HG03064 (cell line): ENCODE data around the gene CBX4.

Experiments
- ATAC-seq: cut with Tn5 transposase; IDR thresholded peaks from one replicate; pipeline ENCODE4 v1.9.1; 2021; ENCODE audit warnings: low read depth; ENCODE audit not compliant: unreplicated experiment

The CBX4 gene

GRCh38 chr17:79842656-79843473, 3.6 kb upstream of the CBX4 start:
- no peak for ATAC-seq

DNA sequence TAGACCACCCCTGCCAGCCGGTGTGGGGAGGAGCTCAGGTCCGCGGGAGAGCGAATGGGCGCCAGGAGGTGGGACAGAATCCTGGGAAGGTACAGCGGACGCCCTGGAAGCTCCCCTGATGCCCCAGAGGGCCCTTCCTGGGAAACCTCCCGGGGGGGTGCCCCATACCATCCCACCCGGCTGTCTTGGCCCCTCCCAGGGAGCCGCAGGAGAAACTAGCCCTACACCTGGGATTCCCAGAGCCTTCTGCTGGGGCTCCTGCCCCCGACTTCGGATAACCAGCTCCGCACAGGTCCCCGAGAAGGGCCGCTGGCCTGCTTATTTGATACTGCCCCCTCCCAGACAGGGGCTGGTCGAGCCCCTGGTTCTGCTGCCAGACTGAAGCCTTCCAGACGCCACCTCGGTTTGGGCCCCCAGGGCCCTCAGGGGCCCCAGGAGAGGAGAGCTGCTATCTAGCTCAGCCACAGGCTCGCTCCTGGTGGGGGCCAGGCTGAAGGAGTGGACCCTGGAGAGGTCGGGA, 3.0 kb upstream of the CBX4 start:
- ATAC-seq: no peak

- no peak for ATAC-seq
Observed at GRCh38 chr17:79841369-79842135, 2.3 kb upstream of the CBX4 start.

GRCh38 chr17:79840989-79841286, 1.7 kb upstream of the CBX4 start:
- no peak for ATAC-seq

- ATAC-seq: no peak
Observed at GRCh38 chr17:79840269-79840988, 1.2 kb upstream of the CBX4 start.

DNA sequence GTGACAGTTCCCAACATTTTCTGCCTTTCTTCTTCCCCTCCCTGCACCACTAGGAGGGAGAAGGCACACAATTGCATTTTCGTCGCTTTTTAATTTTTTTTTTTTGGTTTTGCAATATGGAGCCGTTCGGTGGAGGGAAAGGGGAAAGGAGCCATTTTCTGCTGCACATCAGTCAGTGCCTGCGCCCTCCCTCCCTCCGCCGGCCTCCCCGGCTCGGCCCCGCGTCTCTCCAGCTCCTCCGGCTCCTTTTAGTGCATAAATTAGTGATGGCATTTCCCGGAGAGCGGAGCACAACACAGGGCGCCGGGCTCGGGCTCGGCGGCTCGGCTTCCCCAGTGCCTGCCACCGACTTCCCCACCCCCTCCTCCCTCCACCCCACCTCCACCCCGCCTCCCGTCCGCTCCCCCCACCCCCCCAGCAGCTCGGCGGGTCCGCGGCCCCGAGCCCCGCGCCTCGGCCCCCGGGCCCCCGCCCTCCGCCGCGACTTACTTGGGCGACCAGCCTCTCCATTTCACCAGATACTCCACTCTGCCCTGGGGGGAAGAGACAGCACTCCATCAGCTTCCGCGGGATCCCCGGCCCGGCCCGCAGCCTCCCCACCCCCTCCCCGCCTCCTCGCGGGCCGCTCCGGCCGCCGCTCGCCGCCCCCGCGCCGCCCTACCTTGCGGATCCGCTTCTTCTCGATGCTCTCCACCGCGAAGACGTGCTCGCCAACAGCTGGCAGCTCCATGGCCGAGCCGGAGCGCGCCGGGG, 542 bp downstream of the CBX4 start:
- no peak for ATAC-seq

GRCh38 chr17:79837888-79838521, 1.2 kb downstream of the CBX4 start:
- no peak for ATAC-seq

DNA sequence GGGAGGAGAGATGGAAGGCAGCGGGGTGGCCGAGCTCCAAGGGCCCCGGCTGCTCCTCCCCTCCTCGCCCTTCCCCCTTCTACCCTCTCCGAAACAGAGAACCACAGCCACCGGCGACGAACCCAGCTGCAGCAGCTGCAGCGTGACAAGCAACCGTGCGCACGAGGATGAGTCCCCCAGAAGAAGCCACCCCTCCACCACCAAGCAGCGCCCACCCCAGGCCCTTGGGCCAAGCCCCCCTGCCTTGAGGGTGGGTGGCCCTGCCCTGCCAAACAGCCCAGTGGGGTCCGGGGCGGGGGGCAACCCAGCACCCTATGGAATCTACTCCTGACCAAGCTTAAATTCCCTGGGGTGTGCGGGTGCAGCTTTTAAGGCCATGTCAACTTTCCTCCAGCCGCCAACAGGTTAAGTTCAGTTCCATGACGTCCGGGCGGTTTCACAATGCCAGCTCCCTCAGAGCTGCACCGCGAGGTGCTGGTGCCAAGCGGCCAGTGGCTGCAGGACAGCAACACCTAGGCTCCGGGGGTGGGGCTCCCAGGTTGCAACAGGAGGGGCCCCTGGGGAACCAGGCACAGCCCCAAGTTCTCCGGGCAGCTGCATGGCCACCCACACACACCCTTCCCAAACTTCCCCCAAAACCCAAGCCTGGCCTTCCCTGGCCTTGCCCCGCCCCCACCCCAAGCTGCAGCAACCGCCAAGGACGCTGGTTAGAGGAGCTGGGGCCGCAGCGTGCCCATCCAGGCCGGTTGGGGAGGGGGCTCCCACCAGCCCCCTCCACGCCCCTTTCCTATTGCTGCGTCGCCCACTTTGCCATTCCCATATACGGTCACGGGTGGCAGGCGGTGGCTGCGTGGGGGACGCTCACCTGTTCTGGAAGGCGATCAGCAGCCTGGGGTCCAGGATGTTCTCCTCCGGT, 2.0 kb downstream of the CBX4 start:
- no peak for ATAC-seq

DNA sequence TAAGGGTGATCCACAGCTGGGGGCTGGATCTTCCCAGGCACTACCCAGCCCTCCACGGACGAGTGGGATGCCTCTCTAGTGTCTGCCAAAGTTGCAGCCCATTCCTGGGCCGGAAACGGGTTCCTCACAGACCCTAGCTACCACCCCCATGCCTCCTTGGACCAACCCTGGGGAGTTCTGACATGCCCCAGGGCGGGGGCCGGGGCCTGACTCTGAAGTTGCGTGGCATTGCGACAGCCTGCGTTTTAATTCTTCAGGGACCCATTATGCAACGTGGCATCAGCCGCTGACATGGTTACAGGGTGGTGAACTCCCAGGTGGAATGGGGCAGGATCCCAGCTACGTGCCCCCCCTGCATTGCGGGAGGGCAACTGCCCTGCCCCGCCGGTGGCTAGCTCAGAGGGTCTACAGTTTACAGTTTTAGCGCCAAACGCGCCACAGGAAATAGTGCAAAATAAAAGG, 2.7 kb downstream of the CBX4 start:
- no peak for ATAC-seq

DNA sequence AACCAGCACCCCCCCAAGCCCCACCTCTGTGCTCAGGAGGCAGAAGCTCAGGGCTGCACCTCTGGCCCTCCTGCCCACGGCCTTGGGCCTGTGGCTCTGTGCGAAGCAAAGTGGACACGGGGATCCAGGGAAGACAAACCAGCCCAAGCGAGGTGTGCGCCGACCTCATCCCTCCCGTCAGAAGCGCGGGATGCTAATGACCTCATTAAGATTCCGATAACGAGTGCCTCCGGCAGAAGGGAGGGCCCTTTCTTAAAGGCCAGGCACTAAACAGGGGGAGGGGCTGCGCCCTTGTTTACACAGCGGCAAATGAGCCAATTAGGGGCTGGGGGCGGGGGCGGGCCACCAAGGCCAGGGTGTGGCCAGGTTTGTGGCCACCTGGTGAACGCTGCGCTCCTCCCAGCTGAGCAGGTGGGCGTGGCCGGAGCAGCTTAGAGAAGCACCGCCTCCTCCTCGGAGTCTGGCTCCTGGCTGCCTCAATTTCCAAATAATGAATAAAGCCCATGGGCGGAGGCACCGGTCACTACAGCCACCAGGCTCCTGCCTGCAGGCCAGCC, 3.2 kb downstream of the CBX4 start:
- no peak for ATAC-seq

DNA sequence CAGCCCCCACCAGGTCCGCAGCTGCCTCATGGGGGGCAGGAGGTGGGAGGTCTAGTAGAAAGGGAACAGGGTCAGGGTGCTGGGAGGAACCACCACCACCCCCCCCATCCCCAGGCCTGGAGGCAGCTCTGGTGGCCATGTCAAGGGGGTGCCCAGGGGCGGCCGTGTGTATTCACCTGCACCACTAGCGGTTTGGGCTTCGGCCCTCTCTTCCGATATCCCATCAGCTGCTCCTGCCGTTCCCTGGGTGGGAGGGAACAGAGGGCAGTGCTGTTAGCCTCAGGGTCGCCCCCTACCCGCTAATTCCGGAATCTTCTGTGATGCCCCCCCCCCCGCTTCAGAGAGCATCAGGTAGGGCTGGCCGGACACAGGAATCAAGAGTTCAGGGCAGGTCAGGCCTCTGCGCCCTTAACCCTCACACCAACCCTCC, 3.8 kb downstream of the CBX4 start:
- ATAC-seq: no peak

GRCh38 chr17:79834565-79835469, 4.4 kb downstream of the CBX4 start:
- no peak for ATAC-seq

- ATAC-seq: no peak
Observed at GRCh38 chr17:79833744-79834564, 5.3 kb downstream of the CBX4 start.

GRCh38 chr17:79833110-79833450, 6.2 kb downstream of the CBX4 start:
- ATAC-seq: no peak

GRCh38 chr17:79832218-79833109, 6.8 kb downstream of the CBX4 start:
- ATAC-seq: no peak
